ENCODE data around the gene UNC50. TPM values are rescaled to one million over a fixed set of nuclear protein-coding genes. Genes with fewer than 3 reads are reported as not detected.

Gene UNC50
- 33.6 and 43.8 TPM in 2 replicates for total RNA-seq

GRCh38 chr2:98608116-98608961 is at the start of gene UNC50, which contains the start of gene COA5:
Gene UNC50 (plus strand): TSS chr2:98608589. CDS start chr2:98609760, 1,171 bp downstream.
Gene COA5 (minus strand): TSS chr2:98608512. CDS start chr2:98608405, 107 bp downstream.

Other genes starting within 250 kb of the UNC50 start
- 9.2 and 13.4 TPM in 2 replicates for gene INPP4A, start 163.7 kb upstream of the UNC50 start, total RNA-seq
- gene COA5, start 77 bp upstream of the UNC50 start, total RNA-seq = 17.2 and 18.7 TPM in 2 replicates
- 0.74 and 1.1 TPM in 2 replicates for gene MGAT4A, start 122.5 kb downstream of the UNC50 start, total RNA-seq